Esophagus muscularis mucosa (tissue), 3 donors: ENCODE data around the gene TDRD3.

ENCODE experiments used
- CTCF ChIP-seq, 3 experiments: fragments of 200-600 bp in 2 of 3; fragments of 450-650 bp in 1 of 3; sonication (generic) in 2 of 3; IDR thresholded peaks; one replicate each; pipeline ENCODE4 v1.5.1; 2017 to 2019; ENCODE audit warnings: antibody characterized with exemption in 3 of 3, mild to moderate bottlenecking in 2 of 3, moderate library complexity in 1 of 3
- POLR2A ChIP-seq: fragments of 450-650 bp; IDR thresholded peaks from one replicate; pipeline ENCODE4 v1.6.1; 2017; ENCODE audit warnings: antibody characterized with exemption, moderate library complexity, mild to moderate bottlenecking, low read depth

DNA sequence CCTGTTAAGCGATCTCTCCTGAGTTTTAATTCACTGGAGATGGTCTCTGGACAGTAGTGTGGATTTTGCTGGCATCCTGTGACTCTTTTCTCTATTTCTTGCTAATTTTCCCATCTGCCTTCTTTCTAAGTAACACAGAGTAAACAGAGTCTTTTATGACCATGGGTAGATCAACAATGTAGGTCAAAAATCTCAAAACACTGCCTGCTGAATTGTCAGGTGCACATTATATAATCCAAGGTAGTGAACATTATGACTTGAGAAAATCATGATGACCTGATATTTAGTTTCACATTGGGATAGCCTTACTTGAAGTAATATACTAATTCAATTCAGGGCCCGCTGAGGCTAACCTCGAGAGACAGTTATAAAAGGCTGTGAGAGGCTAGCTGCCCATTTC, 180.7 kb downstream of the TDRD3 start:
- no peak for TF ChIP-seq CTCF (IDR thresholded peaks at IDR 0.05)
- no peak for TF ChIP-seq POLR2A
